BLaER1 treated with 17β-estradiol and CSF1 and Interleukin-3, amounts not matched to agents 10 nM and 100 nM (cell line): ENCODE measurements around the gene TMEM184A.

Experiments used
- H3K27ac ChIP-seq, 11 experiments: shearing (Covaris generic); formaldehyde crosslinking; 2 replicates each; pipeline ENCODE4 v1.8.1; 2022
- H3K27me3 ChIP-seq, 11 experiments: shearing (Covaris generic); formaldehyde crosslinking; 2 replicates each; pipeline ENCODE4 v1.8.1; 2022
- H3K36me3 ChIP-seq, 11 experiments: shearing (Covaris generic); formaldehyde crosslinking; 2 replicates each; pipeline ENCODE4 v1.8.1; 2022
- H3K4me1 ChIP-seq, 10 experiments: shearing (Covaris generic); formaldehyde crosslinking; 2 replicates each; pipeline ENCODE4 v1.8.1; 2022
- H3K4me2 ChIP-seq, 11 experiments: shearing (Covaris generic); formaldehyde crosslinking; 2 replicates each; pipeline ENCODE4 v1.8.1; 2022
- H3K4me3 ChIP-seq, 10 experiments: shearing (Covaris generic); formaldehyde crosslinking; 2 replicates each; pipeline ENCODE4 v1.8.1; 2022
- H3K9ac ChIP-seq, 11 experiments: shearing (Covaris generic); formaldehyde crosslinking; 2 replicates each; pipeline ENCODE4 v1.8.1; 2022
- H3K9me3 ChIP-seq, 11 experiments: shearing (Covaris generic); formaldehyde crosslinking; replicated peaks in 1 of 11; 2 replicates each; pipeline ENCODE4 v1.8.1; 2022
- H4K20me1 ChIP-seq, 11 experiments: shearing (Covaris generic); formaldehyde crosslinking; 2 replicates each; pipeline ENCODE4 v1.8.1; 2022
- Cebpa-rat ChIP-seq, 11 experiments: shearing (Covaris generic); IDR thresholded peaks; 2 replicates each; pipeline ENCODE4 v1.8.1; 2022

Gene TMEM184A

DNA sequence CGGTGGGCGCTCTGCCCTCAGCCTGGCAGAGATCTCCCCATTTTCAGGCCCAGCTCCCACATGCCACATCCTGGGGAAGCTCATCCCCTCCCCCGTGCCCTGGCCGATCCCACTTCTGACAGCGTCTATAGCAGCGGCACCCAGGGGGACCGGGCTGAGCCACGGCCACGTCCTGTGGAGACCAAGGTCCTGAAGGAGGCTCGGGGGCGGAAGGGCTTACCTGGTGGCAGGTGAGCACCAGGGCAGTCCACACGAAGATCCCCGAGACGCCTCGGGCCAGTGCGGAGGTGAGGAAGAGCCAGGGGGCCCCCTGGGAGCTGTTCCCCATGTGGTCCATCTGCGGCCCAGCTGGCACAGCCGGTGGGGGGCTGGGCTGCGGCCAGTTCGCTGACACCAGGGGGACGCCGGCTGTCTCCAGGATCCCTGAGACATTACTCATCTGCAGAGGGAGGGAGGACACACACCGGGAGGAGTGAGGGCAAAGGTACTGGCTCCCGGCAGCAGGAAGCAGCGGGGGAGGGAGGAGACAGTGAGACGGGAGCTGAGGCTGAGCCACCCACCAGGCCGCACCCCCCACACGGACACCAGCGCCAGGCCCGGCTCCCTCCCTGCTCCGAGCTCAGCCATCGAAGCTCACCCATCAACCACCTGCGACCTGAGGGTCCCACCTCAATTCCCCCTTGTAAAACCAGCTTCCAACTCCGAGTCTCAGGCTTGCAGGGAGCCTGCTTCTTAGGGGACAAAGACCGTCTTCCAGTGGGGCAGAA lies 776 bp downstream of the TMEM184A start:
- Histone ChIP-seq H3K36me3 (no peaks in the 10 kb centered on the region), H3K4me3 (no peak overlapping the region; a peak in 1 of 20 replicates), H3K4me2 (peak overlapping the region; percentile 46 to 94 (median 77)), H3K27me3 (no peaks in the 10 kb centered on the region), H4K20me1 (peaks cover 0 to 6% (median 0%) of the 10 kb centered on the region in 11 experiments; a peak in 2 of 22 replicates), H3K27ac (peak overlapping the region in 3 of 11 experiments; percentile 17 to 32 (median 25); a peak in 5 of 22 replicates), H3K9ac (peak overlapping the region in 7 of 11 experiments; percentile 3 to 70 (median 32); a peak in 8 of 22 replicates), H3K4me1 (peaks cover 15 to 54% (median 28%) of the 10 kb centered on the region in 10 experiments), H3K9me3 (no peaks in the 10 kb centered on the region)
- TF ChIP-seq Cebpa-rat (IDR thresholded peaks at IDR 0.05): no peak

DNA sequence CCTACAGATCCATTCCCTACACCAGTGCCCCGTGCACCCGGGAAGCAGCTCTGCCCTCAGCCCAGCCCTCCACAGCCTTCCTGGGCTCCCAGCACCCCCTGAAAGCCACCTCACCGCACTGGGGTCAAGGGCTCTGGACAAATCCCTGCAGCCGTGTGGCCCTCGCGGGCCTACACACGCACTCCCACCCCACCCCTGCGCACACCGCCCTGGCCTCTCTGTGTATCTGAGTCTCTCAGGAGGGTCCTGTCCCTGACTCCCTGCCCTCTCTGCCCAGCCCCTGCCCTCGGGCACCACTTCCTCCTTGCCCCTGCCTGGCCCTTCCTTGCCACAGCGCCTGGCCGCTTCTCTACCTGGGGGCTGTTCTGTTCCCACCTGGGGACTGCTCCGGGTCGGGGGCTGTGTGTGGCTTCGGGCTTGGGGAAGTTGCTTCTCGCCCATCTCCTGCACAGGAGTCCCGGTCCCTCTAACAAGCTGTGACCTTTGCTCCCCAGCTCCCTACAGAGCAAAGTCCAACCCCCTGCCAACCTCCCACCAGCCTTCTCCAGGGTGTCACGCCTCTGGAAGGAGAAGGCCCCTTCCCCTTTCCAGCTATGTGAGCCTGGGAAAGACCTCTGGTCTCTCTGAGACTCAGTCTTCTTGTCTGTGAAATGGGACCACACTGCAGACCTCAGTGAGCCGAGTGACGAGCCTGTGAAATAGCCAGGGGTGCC lies 1.5 kb downstream of the TMEM184A start:
- Histone ChIP-seq H3K36me3 (no peaks in the 10 kb centered on the region), H4K20me1 (peaks cover 0 to 6% (median 0%) of the 10 kb centered on the region in 11 experiments; a peak in 2 of 22 replicates), H3K4me1 (peaks cover 15 to 54% (median 28%) of the 10 kb centered on the region in 10 experiments), H3K4me3 (no peak overlapping the region), H3K27me3 (no peaks in the 10 kb centered on the region), H3K9ac (peak overlapping the region in 1 of 11 experiments; percentile 32; a peak in 1 of 22 replicates), H3K9me3 (no peaks in the 10 kb centered on the region), H3K27ac (0 out of 22 replicates have a peak overlapping the region, but pooled peaks of 1 of the 11 experiments have one; percentile 32), H3K4me2 (peak overlapping the region in 10 of 11 experiments; percentile 58 to 94 (median 80); a peak in 15 of 22 replicates)
- TF ChIP-seq Cebpa-rat (IDR thresholded peaks at IDR 0.05): no peak

DNA sequence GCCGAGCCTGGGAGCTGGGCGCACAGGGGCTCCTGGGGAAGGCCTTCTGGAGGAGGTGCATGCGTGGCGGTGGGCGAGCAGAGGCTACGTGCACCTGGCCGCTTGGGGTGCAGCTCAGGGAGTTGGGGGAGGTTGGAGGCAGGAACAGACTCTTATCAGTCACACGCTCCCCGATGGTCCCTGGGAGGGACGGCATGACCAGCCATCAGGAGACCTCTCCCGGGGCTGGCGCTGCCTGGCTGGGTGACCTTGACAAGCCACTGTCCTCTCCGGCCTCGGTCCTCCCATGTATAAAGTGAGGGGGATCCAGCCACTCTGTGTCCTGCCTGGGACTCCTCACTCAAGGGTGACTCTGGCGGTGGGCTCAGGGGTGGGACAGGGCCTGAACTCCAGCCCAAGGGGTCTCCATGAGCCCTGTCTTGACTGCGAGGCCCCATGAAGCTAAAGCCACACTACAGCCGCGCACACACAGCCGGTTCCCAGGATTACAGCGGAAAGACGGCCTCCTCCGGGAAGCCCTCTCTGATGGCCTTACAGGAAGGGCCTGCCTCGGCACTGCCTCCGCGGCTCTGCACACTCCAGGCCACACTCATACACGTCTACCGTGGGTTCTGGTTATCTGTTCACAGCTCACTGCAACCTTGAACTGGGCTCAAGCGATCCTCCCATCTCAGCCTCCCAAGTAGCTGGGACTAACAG lies 2.3 kb downstream of the TMEM184A start:
- Histone ChIP-seq H3K27ac (no peak overlapping the region), H3K36me3 (no peaks in the 10 kb centered on the region), H3K27me3 (no peaks in the 10 kb centered on the region), H3K4me2 (0 out of 22 replicates have a peak overlapping the region, but pooled peaks of 1 of the 11 experiments have one; percentile 0), H3K4me3 (no peak overlapping the region), H4K20me1 (peaks cover 0 to 6% (median 0%) of the 10 kb centered on the region in 11 experiments; a peak in 2 of 22 replicates), H3K9me3 (no peaks in the 10 kb centered on the region), H3K9ac (no peak overlapping the region), H3K4me1 (peaks cover 15 to 54% (median 28%) of the 10 kb centered on the region in 10 experiments)
- no peak for TF ChIP-seq Cebpa-rat (IDR thresholded peaks at IDR 0.05)

DNA sequence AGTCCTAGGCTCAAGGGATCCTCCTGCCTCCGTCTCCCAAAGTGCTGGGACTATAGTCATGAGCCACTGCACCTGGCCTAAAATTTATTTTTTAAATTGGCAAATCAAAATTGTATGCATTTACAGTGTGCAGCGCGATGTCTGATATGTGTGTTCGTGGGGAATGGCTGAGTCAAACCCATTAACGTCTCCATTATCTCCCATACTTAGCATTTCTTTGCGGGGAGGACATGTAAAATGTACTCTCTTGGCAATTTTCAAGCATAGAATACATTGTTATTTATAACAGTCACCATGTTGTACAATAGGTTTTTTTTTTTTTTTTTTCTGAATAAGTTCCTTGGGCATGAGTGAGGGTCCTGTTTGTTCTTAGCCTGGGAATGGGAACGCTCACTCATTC lies 3.8 kb downstream of the TMEM184A start:
- no peak overlapping the region for H3K4me3 ChIP-seq
- peaks cover 15 to 64% (median 41%) of the 10 kb centered on the region in 10 experiments for H3K4me1 ChIP-seq
- no peaks in the 10 kb centered on the region for H3K36me3 ChIP-seq
- H3K27me3 ChIP-seq: no peaks in the 10 kb centered on the region
- no peak overlapping the region; a peak in 1 of 22 replicates for H3K27ac ChIP-seq
- H3K9ac ChIP-seq: no peak overlapping the region
- no peaks in the 10 kb centered on the region for H3K9me3 ChIP-seq
- peak overlapping the region in 4 of 11 experiments; percentile 28 to 41 (median 34); a peak in 5 of 22 replicates for H3K4me2 ChIP-seq
- peaks cover 0 to 14% (median 0%) of the 10 kb centered on the region in 11 experiments; a peak in 3 of 22 replicates for H4K20me1 ChIP-seq
- TF ChIP-seq Cebpa-rat (IDR thresholded peaks at IDR 0.05): no peak

DNA sequence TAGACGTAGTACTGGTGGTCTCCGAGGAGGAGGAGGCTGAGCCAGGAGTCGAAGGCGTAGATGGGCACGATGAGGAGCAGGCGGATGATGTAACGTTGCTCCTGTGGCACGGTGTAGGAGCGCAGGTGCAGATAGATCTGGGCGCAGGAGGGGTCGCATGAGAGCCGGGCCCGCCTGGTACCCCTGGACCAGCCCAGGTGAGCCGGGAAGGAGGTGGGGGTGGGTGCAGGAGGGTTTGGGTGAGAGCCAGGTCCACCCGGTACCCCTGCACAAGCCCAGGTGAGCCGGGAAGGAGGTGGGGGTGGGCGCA lies 5.2 kb downstream of the TMEM184A start:
- no peak overlapping the region for H3K4me2 ChIP-seq
- no peak overlapping the region for H3K4me3 ChIP-seq
- H3K9me3 ChIP-seq: no peaks in the 10 kb centered on the region
- TF ChIP-seq Cebpa-rat (IDR thresholded peaks at IDR 0.05): no peak
- peaks cover 17 to 64% (median 47%) of the 10 kb centered on the region in 10 experiments for H3K4me1 ChIP-seq
- H3K9ac ChIP-seq: no peak overlapping the region
- no peak overlapping the region for H3K27ac ChIP-seq
- H4K20me1 ChIP-seq: peaks cover 0 to 28% (median 0%) of the 10 kb centered on the region in 11 experiments; a peak in 5 of 22 replicates
- no peaks in the 10 kb centered on the region for H3K27me3 ChIP-seq
- no peaks in the 10 kb centered on the region for H3K36me3 ChIP-seq

DNA sequence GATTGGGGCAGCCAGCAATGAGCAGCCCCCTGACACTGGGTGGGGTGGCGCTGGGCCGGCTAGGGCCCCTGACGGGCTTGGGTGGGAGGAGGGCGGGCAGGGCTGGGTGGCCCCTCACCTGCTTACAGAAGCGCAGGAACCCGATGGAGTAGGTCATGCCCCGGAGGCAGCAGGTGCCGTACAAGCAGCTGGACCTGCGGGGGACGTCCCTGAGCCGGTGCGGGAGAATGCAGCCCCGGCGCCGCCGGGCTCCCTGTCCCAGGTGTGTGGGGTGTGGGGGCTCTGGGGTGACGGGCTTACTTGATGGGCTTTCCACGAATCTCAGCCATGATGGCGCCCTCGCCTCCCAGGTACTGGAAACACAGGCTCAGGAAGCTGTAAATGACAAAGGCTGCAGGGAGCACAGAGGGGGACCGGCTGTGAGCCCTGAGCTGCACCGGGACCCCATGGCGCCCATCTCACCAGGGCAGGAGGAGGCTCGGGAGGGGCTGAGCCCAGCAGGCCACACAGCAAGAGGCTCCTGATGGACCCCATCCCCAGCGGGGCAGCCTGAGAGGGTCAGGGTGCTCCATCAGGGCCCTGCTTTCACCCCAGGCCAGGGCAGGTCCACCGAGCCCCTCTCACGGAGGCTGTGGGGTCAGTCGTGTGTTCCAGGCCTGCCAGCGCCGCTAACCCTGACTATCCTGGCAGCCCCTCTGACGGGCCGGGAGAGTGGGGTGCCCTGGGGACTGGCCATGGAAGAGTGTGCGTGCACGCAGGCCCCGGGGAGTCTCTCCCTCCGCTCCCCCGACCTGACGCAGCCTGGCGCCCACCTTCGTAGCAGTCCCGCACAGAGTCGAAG lies 5.8 kb downstream of the TMEM184A start:
- Histone ChIP-seq H3K4me1 (peaks cover 17 to 64% (median 47%) of the 10 kb centered on the region in 10 experiments), H4K20me1 (peaks cover 0 to 34% (median 2%) of the 10 kb centered on the region in 11 experiments; a peak in 8 of 22 replicates), H3K4me2 (no peak overlapping the region), H3K9me3 (no peaks in the 10 kb centered on the region), H3K27me3 (no peaks in the 10 kb centered on the region), H3K4me3 (no peak overlapping the region), H3K27ac (no peak overlapping the region), H3K9ac (no peak overlapping the region), H3K36me3 (no peaks in the 10 kb centered on the region)
- no peak for TF ChIP-seq Cebpa-rat (IDR thresholded peaks at IDR 0.05)

DNA sequence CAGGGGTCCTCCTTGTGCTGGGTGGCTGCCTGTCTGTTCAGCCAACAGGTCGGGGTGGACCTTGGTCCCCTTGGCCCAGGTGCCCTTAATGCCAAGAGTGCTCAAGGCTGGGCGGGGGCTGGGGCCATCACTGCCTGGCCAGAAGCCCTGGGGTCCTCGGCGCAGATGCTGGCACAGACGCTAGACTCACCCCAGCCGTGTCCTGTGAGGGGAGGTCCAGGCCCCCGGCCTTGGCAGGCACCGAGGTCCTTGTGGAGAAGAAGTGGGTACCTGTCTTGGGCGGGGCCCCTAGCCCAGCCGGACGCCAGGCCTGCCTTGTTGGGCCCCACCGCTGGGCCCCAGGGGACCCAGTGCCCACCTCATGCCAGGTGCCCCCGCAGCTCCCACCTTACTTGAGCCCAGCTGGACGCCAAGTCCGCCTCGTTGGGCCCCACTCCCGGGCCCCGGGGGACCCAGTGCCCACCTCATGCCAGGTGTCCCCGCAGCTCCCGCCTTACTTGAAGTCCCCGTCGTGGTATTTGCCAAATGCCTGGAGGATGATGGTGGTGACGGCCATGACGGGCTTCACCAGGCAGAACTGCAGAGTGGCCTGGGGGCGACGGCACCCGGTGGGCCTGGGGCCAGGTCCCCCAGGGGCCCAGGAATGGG lies 6.5 kb downstream of the TMEM184A start:
- H3K36me3 ChIP-seq: peaks cover 0 to 2% (median 0%) of the 10 kb centered on the region in 11 experiments; a peak in 1 of 22 replicates

More for the DNA sequence above, 6.5 kb downstream of the TMEM184A start:
- Histone ChIP-seq H3K9ac (no peak overlapping the region), H3K9me3 (no peaks in the 10 kb centered on the region), H4K20me1 (peaks cover 0 to 40% (median 9%) of the 10 kb centered on the region in 11 experiments; a peak in 15 of 22 replicates), H3K27me3 (no peaks in the 10 kb centered on the region), H3K4me1 (peaks cover 21 to 64% (median 47%) of the 10 kb centered on the region in 10 experiments), H3K4me3 (no peak overlapping the region), H3K4me2 (no peak overlapping the region), H3K27ac (no peak overlapping the region)
- TF ChIP-seq Cebpa-rat (IDR thresholded peaks at IDR 0.05): no peak
